Measurements from ENCODE around the gene TMEM207.
"Not testable (repeated sequence)": the region's sequence is repeated elsewhere in the genome, so short reads cannot be mapped to it uniquely, and the experiment has no call there.

The TMEM207 gene

DNA sequence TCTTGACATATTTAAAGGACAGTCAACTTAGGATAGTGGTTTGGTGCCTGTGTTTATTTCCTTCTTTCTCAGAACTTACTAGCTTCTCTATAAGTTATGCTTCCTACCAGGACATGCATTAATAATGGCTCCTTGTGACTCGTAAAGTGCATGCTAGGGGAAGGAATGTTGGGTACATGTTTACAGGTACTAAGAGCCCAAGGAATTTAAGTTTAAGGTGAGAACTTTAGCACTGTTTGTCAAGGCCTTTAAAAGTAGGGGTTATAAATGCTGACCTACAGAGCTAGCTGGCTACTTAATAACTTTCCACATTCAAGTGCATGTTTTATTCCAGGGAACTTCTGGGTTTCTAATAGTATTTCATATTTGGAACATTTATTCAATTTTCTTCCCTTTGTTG, at the start of gene TMEM207:
Gene TMEM207 (minus strand): TSS at position 101 of the 400 bp plus-strand sequence. CDS start 92 bp downstream, at position 9.
- no peak for DNase-seq

DNA sequence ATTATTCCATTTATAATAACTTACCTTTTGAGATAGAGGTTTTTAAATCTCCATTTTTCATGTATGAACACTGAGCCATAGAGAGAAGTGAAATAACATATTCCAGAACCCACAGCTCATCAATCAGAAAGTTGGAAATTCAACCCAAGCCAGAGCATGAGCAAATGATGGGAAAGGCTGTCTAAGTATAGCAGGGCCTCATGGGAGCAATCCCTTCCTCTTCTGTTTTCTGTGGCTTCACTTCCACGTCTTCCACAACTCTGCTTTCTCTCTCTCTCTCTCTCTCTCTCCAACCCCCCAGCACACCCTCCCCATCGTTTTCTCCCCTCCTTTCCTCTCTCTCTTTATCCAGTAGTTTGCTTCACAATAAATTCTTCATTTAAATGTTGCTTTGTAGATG, 49.4 kb upstream of the TMEM207 start:
- no peak for DNase-seq

DNA sequence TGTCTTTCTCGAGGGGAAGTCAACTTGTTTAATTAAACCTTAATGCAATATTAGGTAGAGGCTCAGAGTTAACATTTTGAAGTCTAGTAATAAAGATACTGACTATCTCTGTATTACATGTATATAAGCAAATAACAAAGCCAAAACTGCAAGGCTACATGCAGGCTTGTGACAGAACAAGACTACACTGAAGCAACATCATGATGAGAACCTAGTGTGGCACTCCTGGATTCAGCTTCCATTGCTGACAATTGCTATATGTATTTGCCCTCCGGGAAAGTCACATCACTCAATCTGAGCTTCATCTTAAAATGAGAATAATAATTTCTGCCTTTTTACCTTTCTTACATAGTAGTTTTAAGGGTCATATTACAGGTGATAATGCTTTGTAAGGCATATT, 48.6 kb upstream of the TMEM207 start:
- DNase-seq: no peak

DNA sequence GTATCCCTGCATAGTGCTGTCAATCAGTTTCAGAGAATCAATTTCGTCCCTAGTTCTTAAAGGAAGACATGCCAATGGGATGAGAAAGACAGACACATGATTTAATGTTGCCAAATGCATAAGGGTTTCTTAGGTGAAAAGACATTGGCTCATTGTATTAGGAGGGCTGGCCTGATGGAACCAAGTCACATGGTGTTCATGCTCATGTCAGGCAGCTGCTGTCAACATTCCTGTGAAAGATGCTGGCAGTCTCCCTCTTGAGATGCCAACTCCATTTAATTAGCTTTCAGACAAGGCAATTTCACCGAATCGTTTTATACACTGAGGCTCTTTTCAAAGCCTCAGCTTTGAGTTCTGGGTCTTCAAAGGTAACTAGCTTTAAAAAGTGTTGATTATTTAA, 48.1 kb upstream of the TMEM207 start:
- DNase-seq: no peak

DNA sequence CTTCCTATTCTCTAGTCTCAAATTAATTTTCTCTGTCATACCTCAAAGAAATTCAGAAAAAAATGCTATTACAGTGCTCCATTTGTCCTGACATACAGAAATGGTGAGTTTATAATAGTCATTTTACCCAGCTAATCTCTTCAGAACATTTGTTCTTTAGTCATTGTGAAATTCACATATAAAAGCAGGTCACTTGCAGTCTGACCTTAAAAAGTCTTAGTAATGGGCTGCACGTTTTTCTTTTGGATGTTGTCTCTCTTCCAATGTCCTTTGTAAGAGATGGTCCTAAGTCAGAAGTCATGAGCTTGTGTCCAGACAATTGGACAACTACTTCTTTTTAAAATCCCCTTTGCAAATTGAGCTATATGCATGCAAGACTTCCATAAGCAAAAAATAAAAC, 47.2 kb upstream of the TMEM207 start:
- no peak for DNase-seq

DNA sequence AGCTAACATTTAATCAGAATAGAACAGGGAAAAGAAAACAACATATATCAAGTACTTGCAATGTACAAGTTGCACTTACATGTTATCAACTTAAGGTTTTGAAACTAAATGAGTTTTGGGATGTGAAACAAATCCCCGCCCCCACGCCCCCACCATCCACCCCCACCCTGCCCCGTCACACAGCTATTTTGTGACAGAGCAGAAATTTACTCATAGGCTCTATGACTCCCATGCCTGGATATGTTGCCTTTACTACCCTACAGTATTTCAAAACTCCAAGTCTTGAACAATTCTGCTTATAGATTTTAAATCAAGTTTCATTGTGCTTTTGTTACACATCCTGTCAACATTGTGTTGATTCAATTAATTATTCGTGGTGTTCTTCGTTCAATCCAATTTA, 46.1 kb upstream of the TMEM207 start:
- no peak for DNase-seq

DNA sequence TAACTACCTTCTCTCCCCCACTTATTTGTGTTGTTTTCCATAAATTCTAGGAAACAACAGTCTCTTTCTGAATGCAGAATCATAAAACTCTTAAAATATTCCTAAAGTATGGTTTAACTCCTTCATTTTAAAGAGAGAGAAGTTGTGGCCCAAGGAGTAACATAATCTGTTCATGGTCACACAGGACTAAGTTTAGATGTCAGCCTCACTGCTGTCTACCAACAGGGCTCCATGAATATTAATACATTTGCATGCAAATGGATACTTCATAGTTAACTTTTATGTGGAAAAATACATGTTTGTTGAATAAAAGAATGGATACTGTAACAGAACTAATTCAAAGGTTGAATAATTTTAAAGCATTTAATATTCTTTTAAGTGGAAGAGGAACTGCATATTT, 45.7 kb upstream of the TMEM207 start:
- DNase-seq: no peak

DNA sequence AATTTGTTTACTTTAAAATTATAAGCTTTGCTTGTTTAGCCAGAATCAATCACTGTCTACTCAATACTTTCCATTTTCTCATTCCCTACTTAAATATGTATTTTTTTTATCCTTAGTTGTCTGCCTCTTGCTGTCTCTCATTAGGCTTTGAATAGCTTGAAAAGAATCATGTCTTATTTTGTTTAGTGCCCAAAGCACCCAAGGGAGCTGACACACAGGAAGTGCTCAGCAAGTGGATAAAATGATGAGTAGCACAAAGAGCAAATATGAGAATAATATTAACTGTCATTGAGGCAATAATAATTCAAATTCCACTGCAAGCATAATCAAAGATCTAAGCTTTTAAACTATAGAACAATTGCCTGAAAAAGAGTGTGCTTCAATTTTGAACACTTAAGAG, 45.2 kb upstream of the TMEM207 start:
- no peak for DNase-seq

DNA sequence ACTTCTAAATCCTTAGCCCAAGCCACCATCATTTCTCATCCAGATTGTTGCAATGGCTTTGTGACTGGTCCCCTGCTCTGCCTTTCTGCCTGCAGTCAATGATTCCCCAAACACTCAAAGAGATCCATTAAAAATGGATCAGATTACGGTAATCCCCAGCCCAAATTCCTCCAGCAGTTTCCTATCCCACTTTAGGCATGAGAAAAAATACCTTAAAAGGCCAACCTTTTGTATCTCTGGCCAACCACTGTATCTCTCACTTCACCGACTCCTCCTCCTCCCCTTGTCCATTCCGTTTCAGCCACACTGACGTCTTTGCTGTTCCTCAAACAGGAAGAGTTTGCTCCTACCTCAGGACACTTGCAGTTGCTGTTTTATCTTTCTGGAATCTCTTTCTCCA, 43.3 kb upstream of the TMEM207 start:
- no peak for DNase-seq

DNA sequence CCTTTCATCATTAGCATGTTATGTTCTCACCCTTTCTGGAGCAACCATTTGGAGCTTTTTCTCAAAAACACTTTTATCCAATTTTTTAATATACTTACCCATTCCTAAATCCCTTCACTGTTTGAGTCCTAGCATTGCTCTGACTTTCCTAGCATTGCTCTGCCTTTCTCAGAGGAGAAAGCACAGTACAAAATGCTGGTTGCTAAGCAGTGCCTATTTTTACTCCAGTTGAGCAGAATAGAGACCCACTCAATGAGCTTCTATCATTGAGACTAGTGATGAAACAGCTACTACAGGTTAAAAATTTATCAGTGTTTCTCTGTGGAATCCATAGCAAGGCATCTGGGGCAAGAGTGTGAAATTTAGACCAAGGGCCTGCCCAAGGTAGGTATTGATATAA, 42.4 kb upstream of the TMEM207 start:
- no peak for DNase-seq

DNA sequence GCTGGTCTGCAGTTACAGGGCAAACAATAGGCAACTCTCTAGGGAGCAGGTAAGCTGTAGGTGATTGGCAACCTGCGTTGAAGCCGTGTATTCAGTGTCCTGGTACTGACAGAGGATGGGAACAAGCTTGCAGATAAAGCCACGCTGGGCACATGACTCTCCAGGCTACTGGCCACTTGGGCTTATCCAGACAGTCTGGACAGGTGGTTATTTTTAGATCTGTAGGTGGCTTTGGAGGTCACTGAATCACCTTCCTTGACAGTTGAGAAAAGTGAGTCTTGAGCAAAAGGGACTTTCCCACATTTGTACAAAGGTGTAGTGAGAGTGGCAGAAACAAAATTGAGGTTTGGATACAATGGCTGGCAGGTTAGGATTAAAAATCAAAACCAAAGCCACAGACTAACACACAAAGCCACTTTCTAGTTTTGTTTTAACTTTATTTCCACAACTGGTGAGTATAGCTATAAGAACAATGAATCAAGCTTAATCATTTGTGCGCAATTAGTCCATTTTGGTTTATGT, 41.9 kb upstream of the TMEM207 start:
- DNase-seq: no peak

DNA sequence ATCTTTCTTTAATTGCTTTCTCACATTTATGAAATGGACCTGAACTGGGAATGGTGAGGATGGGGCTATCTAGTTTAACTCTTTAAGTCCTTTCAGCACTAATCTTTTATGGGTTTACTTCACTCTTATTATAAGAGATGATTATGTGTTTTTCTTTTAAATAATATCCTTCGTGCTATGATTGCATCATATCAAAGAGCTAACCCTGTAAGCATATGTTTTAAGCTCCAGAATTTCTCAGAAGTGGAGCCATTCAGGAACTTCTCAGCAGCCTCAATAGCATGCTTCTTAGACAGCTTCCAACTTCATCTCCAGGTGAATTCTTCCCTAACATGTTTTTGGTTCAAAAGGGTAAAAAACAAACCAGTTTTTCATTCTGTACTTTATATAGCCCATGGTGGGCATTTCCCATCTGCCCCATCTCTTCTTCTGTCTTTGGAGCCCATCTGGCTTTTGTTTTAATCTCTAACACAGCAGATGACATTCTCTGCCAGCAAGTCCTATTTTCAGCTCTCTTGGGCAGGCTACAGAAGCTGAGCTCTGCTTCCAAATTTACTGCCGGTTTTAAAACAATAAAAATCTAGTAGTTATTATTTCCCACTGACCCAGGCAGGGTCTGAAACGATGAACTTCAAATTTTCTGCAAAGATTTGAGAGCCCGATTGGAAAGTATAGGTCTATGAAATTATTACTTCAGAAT, 37.4 kb upstream of the TMEM207 start:
- no peak for DNase-seq

DNA sequence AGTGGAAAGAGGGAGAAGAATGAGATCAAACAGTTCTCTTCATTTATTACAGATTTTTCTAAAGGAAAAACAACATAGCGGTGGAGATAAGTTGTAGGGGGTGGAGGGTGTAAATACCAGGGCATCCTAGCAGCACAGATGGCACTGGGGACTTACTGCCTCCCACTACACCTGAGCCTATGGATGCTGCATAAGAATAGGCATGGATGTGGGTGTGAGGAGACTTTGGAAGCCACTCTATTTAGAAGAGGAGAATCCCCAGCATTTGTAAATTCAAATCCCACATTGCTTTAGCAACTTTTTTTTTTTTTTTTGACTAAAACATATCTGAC, 36.8 kb upstream of the TMEM207 start:
- DNase-seq: no peak

DNA sequence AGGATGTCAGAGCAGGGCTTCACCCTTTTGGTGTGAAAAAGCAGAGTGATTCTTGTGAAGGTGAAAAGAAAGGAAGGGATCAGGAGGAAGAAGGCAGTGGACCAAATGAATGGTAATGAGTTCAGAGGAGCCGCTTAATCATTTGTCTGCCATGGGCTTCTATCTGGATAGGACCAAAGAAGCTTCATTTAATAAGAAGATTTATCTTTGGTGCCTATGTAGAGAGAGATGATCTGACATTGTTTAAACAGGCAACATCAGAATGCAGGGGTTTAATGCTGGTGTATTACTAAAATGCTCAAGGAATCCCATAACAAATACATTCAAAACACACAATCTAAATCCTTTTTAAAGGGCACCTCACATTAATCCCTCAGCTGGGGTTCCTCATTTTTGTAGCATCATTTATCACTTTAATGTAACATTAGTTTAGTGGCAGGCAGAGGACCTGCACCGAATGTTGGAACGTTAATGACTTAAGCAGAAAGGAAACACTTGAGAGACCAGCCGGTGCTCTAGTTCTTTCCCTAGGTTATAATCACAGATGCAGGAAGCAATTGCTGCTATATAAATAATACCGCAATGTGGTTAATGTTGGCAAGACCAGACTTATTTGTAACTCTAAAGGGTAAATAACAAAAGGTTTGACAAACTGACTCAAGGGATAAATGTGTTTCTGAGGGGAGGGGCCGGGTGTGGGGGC, 36.3 kb upstream of the TMEM207 start:
- DNase-seq: no peak

DNA sequence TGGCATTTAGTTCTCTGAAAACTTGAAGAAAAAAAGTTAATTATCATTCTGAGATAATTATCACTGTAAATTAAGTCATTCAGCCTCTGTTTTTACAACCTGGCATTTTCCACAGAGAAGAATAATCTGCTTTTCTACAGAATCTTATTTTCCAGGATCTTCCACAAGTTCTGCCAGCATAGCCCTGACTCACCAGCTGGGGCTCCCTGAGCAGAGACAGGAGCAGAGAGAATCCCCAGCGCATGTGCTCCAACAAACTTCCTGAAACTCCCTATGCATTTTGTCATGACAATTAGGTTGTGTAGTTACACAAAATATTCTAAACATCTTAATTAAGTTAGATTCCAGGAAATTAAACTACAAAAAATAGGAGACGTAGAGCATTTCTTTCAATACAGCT, 32.1 kb upstream of the TMEM207 start:
- DNase-seq: no peak

DNA sequence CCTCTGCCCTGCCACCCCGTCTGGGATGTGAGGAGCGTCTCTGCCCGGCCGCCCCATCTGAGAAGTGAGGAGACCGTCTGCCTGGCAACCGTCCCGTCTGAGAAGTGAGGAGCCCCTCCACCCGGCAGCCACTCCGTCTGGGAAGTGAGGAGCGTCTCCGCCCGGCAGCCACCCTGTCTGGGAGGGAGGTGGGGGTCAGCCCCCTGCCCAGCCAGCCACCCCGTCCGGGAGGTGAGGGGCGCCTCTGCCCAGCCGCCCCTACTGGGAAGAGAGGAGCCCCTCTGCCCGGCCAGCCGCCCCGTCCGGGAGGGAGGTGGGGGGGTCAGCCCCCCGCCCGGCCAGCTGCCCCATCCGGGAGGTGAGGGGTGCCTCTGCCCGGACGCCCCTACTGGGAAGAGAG, 23.6 kb upstream of the TMEM207 start:
- DNase-seq: not testable (repeated sequence)

DNA sequence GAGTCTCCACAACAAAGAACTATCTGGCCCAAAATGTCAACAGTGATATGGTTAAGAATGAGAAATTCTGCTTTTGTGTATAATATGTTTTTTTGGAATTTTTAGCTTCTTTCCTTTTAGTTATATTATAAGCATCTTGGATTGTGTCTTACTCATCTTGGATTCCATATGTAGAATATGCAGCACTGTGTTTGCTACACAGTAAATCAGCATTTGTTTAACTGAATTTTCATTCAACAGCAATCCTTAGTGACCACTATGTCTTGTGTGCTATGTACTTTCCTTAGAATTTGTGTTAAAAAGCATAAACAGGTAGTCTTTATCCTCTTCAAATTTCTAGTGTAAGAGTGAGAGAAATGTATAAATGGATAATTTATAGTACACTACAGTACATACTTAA, 18.2 kb upstream of the TMEM207 start:
- no peak for DNase-seq

DNA sequence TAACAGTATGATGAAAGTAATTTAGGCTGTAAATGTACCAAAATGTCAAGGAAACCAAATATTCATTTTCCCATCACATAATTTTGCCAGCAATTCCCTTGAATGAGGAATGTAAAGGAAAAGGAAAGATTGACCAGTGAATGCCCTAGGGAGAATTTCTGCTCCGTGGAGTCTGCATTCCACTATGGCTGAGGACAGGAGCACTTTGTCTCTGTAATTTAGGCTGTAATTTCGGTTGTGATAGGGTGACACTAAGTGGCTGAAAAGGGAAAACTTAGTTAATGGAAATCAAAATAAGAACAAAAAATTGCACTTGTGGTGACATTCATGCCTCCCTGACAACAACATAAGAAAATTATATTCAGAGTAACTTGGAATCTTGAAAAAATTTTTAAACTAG, 8.3 kb upstream of the TMEM207 start:
- no peak for DNase-seq

DNA sequence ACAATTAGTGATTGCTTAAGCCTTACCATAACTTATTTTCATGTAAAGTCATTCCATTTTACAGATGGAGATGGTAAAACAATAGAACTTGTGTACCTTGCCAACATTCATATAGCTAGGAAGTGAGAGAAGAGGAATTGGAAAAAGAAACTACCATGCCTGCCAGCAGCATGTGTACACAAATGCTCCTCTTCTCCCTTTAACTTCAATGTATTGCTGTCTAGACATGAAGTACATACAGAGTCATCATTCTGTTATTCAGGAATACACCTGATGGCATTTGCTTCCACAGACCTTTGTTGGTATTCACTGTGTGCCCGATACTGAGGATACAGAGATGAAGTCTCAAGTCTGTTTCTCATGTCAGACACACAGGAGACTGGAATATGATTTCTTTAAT, 7.1 kb upstream of the TMEM207 start:
- DNase-seq: no peak

DNA sequence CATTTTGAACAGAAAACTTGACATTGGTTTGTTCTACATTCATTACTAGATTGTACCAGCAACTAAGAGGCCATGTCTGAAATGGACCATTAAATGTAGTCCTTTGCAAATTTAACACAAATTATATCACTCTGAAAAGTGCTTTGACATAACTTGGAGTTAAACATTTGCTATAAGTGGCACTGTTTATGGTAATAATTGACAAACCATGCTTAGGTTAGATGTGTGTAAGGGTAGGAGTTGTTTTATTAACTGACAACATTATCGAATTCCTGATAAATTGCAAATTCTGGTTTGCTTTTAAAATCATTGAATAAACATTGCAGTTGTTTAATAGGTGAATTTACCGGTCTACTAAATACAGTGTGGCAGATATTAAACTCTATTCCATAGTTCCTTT, 6.1 kb upstream of the TMEM207 start:
- no peak for DNase-seq

DNA sequence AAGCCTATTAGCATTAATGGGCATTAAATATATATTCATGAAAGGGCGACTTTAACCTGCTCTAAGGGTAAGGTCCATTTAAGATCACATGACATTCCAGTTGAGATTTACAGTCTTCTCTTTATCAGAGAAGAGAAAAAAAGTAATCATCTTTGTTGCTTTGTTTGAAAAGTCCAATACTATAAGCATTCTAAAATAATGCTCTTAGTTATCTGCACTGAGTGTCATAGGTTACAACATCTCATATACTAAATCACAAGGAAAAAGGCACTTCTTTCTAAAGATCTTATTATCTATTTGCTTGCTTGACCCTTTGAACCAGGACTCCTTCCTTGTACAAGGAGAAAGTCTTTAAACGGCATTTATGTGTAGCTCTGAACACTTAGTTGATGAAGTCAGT, 1.4 kb downstream of the TMEM207 start:
- no peak for DNase-seq

DNA sequence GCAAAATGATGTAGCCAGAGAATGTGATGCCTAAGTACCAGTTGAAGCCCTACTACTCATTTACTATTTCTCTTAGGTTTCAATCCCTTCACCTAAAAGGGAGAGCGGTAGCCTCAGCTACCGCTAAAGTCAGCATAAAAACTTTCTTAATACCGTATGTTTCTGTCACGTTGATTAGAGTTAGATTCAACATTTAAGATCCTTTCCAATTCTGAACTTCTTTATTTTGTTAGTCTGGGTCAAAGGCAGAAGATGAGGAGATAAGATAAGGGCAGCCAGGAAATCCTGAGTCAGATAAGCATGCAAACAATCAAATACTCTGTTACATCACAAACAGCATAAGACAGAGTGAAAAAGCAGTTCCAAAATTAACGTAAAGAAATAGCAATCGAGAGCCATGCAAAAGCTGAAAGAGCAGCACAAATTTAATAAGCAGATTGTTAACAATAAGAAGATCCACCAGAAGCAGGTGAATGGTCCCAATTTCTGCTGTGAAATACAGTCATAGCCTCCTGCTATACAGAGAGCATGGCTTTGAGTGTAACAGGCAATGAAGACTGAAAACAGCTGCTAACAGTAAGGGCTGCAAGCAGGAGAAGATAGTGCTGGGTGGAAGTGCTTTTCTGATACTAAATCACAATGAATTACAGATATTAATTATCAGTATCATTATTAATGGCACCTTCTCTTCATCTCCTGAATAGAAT, 3.0 kb downstream of the TMEM207 start:
- no peak for DNase-seq

DNA sequence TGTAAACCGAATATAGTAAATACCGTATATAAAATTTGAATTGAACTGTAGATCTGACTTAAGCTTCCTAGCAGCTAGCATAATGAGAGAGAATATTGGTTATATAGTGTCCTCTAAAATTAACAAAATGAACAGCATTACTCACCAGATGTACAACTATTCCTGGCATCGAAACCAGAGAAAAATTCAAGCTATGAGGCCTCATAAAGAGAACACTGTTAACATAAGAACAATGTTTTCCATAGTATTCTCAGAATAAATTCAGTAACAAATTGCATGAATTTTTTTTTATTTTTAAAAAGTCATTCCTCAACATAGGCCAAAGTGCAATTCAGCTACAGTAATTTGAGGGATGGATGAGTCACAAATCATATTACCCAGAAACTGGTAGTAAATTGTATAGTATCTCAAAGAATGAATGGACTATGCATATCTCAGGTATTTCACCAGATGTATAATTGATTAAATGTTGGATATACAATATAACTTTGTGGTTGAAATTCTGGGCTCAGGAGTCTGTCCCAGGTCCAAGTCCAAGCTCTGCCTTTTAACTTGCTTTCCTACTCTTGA, 5.0 kb downstream of the TMEM207 start:
- DNase-seq: no peak

DNA sequence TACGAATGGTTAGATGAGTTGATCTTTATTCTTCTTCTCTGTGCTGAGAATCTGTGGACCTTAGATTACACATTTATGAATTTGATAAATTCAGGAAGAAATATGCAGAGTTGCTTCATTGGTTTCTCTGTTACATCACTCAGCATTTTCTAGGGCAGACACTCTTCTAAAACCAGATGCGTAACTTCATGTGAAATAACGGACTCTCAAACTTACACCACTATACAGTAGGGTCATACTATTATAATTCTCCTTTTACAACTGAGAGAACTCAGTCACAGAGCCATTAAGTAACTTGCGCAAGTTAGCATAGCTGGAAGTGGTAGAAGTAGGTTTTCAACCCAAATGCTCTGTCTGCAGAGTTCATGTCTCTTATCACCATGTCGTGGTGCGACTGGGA, 5.7 kb downstream of the TMEM207 start:
- DNase-seq: no peak

Measured in DMS79 treated with DMSO at 0.1 percent for 48 hours (cell line).